HG03025 (cell line): ENCODE results near the gene KDM4B.
"Not testable (repeated sequence)": the region's sequence is repeated elsewhere in the genome, so short reads cannot be mapped to it uniquely, and the experiment has no call there.

Experiments used
- ATAC-seq: cut with Tn5 transposase; IDR thresholded peaks from one replicate; pipeline ENCODE4 v1.9.1; 2021; ENCODE audit warnings: mild to moderate bottlenecking, moderate library complexity; ENCODE audit not compliant: unreplicated experiment, low FRiP score

Gene KDM4B

DNA sequence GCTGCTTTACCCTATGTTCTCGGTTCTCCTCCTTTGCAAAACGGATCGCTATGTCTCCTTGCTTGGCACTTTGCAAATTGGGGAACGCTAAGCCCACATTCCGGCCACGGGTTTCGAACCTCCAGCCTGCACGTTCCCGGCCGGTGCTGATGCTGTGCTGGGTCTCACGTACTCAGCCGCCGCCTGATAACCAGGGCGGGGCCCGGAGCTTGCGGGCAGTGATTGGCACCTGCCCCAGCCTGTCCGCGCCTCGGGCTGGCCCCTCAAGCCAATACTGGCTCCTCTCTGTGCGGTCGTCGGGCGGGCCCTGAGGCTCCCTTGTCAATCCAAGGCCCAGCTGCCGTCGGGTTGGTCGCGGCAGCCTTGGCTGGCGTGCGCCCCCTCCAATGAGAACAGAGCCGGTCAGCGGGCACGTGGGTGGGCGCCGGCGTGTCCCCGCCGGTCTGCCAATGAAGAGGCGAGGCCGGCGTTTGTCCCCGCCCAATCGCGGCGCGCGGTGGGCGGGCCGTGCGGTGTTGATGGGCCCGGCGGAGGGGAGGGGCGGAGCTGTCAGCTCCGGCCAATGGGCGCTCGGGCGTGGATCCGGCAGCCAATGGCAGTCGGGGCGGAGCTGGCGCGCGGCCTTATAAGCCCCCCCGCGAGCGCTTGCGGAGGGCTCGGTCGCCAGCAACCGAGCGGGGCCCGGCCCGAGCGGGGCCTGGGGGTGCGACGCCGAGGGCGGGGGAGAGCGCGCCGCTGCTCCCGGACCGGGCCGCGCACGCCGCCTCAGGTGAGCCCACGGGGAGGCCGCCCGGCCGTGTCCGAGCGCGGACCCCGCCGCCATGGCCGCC lies at the start of gene KDM4B:
KDM4B (plus strand) TSS at position 652 of the 830 bp plus-strand sequence. CDS start 63,778 bp downstream, outside the sequence.
- ATAC-seq = peak; percentile 92

DNA sequence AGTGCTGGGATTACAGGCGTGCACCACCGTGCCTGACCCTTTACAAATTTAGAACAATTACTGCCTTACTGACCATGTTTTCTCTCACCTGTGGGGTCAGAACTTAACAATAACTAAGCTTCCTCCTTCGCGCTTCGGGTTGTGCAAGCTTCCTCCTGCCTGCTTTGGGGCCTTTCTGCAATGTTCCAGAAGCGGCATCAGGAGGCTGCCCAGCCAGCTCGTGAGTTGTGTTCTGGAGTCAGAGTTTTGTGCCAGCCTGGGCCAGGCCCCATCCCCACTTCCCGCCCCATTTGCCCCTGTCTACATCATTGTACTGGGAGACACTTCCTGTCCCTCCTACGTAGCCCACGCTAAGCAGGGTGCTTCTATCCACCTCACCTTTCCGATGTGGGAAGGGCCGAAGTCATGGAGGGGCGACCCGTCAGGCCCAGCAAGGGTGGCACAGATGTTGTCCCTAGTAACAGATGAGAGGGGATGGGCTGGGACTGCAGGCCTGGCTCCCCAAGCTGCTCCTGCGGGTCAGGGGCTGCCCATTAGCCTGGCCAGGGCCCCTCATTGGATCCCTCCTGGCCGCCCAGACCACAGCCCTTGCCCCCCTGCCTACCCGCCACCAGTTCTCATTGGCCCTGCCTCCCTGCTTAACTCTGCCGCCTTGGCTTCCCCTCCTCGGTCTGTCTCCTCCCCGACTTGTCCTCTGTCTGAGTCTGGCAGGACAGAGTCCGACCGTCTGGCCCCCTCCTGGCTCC lies 46.2 kb upstream of the KDM4B start:
- ATAC-seq = no peak

DNA sequence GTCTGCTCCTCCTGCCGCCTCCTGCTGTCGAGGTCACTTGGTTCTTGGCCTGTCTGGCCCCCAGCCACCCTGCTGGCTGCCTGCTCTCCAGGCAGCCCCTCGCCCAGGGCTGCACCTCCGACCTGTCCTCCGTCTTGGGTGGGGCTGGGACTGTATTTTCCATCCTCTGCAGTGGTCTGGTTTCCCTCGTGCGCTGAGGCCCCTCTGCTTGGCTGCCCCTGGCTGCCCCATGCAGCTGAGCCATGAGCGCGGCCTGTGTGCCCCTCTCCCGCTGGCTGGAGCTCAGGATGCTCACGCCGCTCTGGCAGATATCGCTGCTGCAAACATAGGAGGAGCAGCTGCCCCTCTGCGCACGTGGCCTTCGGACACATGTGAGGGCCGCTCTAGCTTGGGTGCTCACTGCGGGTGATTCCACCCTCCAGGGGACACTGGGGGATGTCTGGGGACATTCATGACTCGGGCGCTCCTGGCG lies 45.6 kb upstream of the KDM4B start:
- no peak for ATAC-seq

DNA sequence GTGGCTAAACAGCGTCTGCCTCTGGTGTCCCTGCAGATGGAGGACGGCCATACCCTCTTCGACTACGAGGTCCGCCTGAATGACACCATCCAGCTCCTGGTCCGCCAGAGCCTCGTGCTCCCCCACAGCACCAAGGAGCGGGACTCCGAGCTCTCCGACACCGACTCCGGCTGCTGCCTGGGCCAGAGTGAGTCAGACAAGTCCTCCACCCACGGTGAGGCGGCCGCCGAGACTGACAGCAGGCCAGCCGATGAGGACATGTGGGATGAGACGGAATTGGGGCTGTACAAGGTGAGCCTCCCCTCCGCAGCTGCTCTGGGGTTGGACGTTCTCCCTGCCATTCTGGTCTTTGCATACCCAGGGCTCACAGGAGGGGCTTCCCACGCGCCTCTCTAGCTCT lies 39.7 kb upstream of the KDM4B start:
- no peak for ATAC-seq

DNA sequence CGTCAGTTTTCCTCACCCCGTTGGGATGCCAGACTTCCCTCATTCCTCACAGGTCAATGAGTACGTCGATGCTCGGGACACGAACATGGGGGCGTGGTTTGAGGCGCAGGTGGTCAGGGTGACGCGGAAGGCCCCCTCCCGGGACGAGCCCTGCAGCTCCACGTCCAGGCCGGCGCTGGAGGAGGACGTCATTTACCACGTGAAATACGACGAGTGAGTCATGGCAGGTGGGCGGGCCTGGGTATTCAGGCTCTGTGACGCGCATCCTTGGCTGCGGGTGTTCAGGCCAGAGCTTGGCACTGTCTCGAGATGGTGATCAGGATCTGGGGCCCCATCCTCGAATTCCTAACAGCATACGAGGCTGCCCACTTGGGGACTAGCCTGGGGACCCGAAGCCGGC lies 38.2 kb upstream of the KDM4B start:
- ATAC-seq = no peak

DNA sequence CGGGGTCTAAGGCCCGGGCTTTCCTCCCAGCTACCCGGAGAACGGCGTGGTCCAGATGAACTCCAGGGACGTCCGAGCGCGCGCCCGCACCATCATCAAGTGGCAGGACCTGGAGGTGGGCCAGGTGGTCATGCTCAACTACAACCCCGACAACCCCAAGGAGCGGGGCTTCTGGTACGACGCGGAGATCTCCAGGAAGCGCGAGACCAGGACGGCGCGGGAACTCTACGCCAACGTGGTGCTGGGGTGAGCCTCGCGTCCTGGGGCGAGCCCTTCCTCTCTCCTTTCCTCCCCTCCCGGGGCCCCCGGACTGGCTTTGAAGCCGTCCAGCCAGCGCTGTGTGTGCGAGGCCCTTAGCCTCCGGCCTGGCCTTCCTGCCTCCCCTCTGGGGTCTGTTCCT lies 36.2 kb upstream of the KDM4B start:
- ATAC-seq = no peak

DNA sequence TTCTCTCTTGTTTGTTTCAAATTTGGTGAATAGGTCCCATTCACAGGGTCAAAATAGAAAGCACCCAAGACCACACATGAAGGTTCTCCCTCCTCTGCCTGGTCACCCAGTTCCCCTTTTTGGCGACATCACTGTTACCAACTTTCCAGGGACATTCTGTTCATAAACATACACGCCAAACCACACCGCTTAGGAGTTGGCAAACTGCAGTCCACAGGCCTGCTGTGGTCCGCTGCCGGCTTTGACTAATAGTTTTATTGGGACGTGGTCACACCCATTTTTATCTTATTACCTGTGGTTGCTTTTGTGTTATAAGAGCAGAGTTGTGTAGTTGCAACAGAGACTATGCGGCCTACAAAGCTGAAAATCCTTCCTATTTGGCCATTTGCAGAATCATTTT lies 35.4 kb upstream of the KDM4B start:
- no peak for ATAC-seq

DNA sequence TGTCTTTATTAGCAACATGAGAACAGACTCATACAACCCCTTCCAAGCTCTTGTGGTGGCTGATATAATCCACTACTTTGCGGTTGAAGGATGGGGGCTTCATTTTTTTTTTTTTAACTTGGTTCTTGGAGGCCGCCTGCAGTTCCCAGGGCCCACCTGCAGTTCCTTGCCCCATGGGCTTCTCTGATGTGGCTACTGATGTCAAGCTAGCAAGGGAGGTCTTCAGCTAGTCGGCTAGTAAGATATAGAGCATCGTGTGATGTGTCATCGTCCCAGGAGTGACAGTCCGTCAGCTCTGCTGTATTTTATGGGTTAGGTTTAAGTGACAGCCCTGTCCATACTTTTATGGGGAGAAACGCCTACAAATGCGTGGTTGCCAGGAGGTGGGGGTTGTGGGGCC lies 33.5 kb upstream of the KDM4B start:
- no peak for ATAC-seq

DNA sequence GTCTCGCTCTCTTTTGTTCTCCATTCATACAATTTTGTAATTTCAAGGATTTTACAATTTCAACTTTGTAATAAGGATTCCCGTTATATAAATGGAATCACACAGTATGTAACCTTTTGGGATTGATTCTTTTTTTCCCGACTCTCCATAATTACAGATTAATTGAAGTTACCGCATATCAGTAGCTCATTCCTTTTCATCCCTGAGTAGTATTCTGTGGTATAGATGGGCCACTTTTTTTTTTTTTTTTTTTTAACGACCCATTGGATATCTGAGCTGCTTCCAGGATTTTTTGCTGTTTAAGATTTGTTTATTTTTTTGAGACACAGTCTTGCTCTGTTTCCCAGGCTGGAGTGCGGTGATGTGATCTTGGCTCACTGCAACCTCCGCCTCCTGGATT lies 31.9 kb upstream of the KDM4B start:
- ATAC-seq = no peak

DNA sequence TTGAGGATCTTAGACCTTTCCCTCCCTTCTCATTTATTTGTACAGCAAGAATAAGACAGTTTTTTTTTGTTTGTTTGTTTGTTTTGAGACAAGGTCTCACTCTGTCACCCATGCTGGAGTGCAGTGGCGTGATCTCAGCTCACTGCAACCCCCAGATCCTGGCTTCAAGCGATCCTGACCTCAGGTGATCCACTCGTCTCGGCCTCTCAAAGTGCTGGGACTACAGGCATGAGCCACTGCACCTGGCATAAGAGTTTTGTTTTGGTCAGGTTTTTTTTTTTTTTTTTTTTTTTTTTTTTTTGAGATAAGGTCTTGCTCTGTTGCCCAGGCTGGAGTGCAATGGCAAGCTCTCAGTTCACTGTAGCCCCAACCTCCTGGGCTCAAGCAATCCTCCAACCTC lies 30.5 kb upstream of the KDM4B start:
- not testable (repeated sequence) for ATAC-seq

DNA sequence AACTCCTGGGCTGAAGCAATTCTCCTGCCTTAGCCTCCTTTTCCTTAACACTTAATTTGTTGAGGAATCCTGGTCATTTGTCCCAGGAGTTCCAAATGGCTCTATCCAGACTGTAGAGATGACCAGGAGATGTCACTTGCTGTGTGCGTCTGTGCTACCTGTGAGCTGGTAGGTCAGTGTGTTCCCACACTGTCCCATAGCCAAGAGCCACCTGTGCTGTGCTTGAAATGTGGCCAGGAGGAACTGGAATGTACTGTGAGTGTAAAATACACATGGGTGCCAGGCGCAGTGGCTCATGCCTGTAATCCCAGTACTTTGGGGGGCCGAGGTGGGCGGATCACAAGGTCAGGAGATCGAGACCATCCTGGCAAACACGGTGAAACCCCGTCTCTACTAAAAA lies 29.4 kb upstream of the KDM4B start:
- no peak for ATAC-seq

DNA sequence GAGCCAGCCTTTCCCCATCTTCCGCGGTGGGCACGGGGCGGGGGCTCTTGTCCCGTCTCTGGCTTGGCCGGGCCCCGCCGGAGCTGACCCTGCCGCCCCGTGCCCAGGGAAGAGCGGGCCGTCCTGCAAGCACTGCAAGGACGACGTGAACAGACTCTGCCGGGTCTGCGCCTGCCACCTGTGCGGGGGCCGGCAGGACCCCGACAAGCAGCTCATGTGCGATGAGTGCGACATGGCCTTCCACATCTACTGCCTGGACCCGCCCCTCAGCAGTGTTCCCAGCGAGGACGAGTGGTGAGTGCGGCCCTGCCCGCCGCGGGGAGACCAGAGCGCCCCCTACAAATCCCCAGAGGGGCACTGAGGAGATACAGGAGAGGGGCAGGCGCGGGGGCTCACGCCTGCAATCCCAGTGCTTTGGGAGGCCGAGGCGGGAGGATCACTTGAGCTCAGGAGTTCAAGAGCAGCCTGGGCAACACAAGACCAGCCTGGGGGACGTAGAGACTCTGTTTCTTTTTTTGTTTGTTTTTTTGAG lies 27.2 kb upstream of the KDM4B start:
- not testable (repeated sequence) for ATAC-seq

DNA sequence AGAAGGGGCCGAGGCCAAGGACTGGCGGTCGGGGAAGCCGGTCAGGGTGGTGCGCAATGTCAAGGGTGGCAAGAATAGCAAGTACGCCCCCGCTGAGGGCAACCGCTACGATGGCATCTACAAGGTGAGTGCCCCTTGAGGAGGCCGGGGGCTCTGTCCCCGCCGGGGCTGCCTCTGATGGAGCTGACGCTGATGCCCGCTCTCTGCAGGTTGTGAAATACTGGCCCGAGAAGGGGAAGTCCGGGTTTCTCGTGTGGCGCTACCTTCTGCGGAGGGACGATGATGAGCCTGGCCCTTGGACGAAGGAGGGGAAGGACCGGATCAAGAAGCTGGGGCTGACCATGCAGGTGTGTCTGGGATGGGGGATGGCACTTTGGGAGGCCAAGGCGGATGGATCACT lies 18.3 kb upstream of the KDM4B start:
- ATAC-seq = not testable (repeated sequence)

DNA sequence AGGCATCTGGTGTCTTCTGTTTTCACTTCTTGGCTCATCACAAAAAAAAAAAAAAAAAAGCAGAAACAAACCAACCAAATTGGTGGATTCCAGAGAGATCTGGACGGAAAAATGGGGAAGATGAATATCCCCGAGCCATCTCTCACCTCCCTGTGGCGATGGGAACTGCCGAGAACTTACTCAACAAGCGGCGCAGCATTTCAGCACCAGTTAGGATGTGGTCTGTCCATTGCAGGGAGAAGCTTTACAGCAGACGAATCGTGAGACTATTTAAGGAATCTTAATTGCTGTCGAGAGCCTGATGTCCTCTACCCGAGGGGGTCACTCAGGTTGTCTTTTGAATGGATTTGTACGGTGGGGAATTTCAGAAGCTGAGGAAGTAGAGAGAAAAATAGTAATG lies 17.3 kb upstream of the KDM4B start:
- no peak for ATAC-seq

DNA sequence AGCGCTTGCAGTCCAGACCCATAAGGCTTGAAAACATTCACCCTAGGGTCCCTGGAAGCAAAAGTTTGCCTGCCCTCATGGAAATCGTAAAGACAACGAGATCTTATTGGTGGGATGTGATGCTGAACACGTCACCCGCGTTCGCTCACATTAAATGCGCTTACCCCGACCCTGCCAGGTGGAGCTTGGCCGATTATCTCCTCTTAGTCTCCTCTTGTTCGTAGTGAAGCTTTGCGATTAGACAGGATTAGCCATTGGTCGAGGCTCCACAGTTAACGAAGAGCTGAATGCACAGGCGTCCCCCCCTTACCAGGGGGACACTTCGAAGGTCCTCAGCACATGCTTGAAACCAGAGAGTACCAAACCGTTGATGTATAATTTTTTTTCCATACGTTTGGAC lies 16.0 kb upstream of the KDM4B start:
- no peak for ATAC-seq

DNA sequence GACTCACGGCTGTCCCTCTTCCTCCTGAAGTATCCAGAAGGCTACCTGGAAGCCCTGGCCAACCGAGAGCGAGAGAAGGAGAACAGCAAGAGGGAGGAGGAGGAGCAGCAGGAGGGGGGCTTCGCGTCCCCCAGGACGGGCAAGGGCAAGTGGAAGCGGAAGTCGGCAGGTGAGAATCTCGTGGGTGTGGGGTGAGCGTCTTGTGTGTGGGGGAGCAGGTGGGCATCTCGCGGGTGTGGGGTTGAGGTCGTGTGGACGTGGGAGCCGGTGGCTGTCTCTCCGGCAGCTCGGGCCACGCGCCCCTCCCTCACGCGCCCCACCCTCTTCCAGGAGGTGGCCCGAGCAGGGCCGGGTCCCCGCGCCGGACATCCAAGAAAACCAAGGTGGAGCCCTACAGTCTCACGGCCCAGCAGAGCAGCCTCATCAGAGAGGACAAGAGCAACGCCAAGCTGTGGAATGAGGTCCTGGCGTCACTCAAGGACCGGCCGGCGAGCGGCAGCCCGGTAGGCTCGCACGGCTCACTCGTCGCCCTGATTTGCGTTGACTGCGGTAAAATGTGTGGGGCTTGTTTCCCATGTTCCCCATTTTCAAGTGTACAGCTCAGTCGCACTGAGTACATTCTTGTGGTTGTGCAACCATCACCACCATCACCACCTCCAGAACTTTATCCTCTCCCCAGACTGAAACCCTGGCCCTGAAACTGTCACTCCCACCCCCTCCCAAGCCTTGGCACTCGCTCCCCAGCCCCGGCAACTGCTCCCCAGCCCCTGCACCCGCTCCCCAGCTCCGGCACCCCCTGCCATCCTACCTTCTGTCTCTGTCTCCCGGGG lies 14.4 kb upstream of the KDM4B start:
- not testable (repeated sequence) for ATAC-seq

DNA sequence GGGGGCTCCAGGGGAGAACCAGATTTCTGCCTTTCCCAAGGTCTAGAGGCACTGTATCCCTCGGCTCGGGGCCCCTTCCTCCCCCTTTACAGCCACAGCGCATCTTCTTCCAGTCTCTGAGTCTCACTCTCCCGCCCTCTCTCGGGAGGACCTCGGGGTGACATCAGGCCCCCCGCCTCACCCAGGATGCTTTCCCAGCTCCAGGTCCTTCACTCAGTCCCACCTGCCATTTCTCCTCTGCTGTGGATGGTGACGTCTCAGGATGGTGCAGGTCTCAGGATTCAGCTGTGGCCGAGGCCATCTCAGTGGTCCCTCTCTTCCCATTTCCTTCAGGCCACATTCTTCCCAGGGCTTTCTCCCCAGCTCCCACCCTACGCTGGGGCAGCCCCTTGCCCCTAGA lies 13.6 kb upstream of the KDM4B start:
- ATAC-seq = no peak

DNA sequence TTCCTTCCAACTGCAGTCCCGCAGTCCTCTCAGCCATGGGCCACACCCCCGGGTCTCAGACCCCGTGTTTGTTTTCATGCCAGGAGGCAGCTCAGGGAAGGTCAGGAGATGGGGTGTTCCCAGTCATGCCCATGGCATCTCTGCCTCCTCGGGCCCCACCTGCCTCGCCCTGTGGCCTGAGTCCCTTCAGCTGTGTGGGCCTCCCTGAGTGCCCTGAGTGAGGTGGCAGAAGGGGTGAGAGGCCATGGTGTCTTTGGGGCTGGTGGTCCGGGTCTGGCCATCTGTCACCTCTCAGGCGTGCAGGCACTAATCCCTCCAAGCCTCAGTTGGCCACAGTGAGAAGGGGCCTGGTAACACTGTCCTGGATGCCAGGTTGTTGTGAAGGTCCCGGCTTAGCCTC lies 10.9 kb upstream of the KDM4B start:
- ATAC-seq = no peak

DNA sequence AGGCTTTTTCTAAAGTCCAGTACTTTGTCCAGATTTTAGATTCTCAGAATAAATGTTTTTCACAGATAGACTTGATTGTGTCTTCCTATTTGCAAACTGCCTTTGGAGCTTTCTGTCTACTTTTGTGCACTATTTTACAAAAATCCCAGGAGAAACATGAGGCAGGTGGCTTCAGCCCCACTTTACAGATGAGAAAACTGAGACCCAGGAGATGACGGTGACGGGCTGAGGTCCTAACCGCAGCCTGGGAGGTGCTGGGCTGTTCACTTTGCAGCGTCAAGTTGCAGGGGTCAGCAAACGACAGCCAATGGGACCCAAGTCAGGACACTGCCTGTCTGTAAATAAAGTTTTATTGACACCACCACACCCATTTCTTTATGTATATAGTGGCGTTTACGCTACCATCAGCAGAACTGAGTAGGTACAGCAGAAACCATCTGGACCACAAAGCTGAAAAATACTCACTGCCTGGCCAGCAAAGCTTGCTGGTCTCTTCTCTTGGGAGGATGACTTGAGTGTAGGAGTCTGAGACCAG lies 6.8 kb upstream of the KDM4B start:
- ATAC-seq = no peak

DNA sequence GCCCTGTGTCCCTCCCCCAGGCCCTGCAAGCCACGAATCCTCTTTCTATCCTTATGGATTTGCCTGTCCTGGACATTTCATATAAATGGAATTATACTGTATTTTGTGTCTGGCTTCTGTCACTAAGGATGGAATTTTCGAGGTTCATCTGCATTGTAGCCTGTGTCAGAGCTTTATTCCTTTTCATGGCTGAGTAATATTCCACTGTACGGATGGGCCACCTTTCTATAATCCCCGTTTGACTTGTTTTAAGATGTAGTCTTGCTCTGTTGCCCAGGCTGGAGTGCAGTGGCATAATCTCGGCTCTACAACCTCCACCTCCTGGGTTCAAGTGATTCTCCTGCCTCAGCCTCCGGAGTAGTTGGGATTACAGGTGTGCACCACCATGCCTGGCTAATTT lies 3.9 kb upstream of the KDM4B start:
- no peak for ATAC-seq
